Sigmoid colon (tissue), 7 donors: ENCODE data around the gene NKX2-3. TPM values are rescaled to one million over a fixed set of nuclear protein-coding genes. Genes with fewer than 3 reads are reported as not detected.

Experiments
- DNase-seq: peaks from one replicate; pipeline ENCODE4 v3.0.0-alpha.2; 2019
- H3K27ac ChIP-seq, 4 donors: fragments of 200-600 bp; sonication (generic); one replicate each; pipeline ENCODE4 v1.5.1; 2016 to 2019; ENCODE audit warnings: mild to moderate bottlenecking in 1 of 4
- H3K27me3 ChIP-seq, 3 donors: fragments of 200-600 bp; sonication (generic); one replicate each; pipeline ENCODE4 v1.5.1; 2019; ENCODE audit warnings: mild to moderate bottlenecking in 1 of 3
- H3K36me3 ChIP-seq, 4 donors: fragments of 200-600 bp; sonication (generic); one replicate each; pipeline ENCODE4 v1.5.1; 2016 to 2019
- H3K4me1 ChIP-seq, 4 donors: fragments of 200-600 bp; sonication (generic); one replicate each; pipeline ENCODE4 v1.5.1; 2017 to 2019
- H3K4me3 ChIP-seq, 4 donors: fragments of 200-600 bp; sonication (generic); one replicate each; pipeline ENCODE4 v1.5.1; 2017 to 2019; ENCODE audit warnings: mild to moderate bottlenecking in 2 of 4, moderate library complexity in 1 of 4
- H3K9me3 ChIP-seq, 4 donors: fragments of 200-600 bp in 3 of 4; sonication (generic) in 3 of 4; one replicate each; pipeline versions ENCODE4 v1.5.1 to v1.6.1; 2013 to 2019
- CTCF ChIP-seq, 4 experiments: fragments of 450-650 bp in 3 of 4; fragments of 200-600 bp in 1 of 4; IDR thresholded peaks; one replicate each; pipeline ENCODE4 v1.5.1; 2016 to 2019; ENCODE audit warnings: antibody characterized with exemption in 4 of 4, mild to moderate bottlenecking in 3 of 4, moderate library complexity in 2 of 4
- EP300 ChIP-seq, 4 donors: sonication (generic); formaldehyde crosslinking; IDR thresholded peaks; one replicate each; pipeline ENCODE4 v1.6.1; 2017; ENCODE audit warnings: antibody characterized with exemption in 4 of 4
- POLR2A ChIP-seq, 2 donors: fragments of 450-650 bp; IDR thresholded peaks; one replicate each; pipeline ENCODE4 v1.6.1; 2016; ENCODE audit warnings: antibody characterized with exemption in 2 of 2, mild to moderate bottlenecking in 2 of 2, moderate library complexity in 2 of 2
- POLR2AphosphoS5 ChIP-seq, 4 donors: sonication (generic); formaldehyde crosslinking; IDR thresholded peaks; one replicate each; pipeline ENCODE4 v1.6.1; 2017; ENCODE audit warnings: antibody characterized with exemption in 4 of 4
- WGBS, 2 donors: extraction: QIAGEN DNeasy Blood & Tissue Kit; methylation state at CpG; one replicate each; pipeline ENCODE4 v1.1.7; 2013; 5-methylcytosine and 5-hydroxymethylcytosine counted together
- intact Hi-C: fragments of 100-400 bp; cut with DNase I; formaldehyde crosslinking; loops from one replicate; pipeline ENCODE4 v1.15.1; 2023
- polyA plus RNA-seq, 3 donors: library from polyadenylated mRNA; stranded (reverse); fragments of 200-250 nt; gene quantifications; one replicate each; pipeline ENCODE4 v1.2.3, GENCODE V29; 2013
- total RNA-seq, 4 donors: library from RNA; depleted of rRNA; stranded (reverse); fragments of >200 nt; gene quantifications; one replicate each; pipeline ENCODE4 v1.1.0, GENCODE V29; 2016
- donor health status: healthy with polysubstance abuse.
- donor health status: Bipolar disorder and iron deficiency.
- donor health status: healthy.

The NKX2-3 gene
- total and polyA plus RNA-seq, 7 donors = 5.8 to 49.9 (median 32.4) TPM

GRCh38 chr10:99536338-99537085 lies 3.8 kb downstream of the NKX2-3 start:
- H3K27me3 ChIP-seq = peaks cover 0 to 15% (median 0%) of the 10 kb centered on the region in 3 donors
- WGBS, 2 donors = 2 to 11% methylated on average over 40 of the region's 40 CpGs
- H3K36me3 ChIP-seq = peaks cover 0 to 4% (median 0%) of the 10 kb centered on the region in 4 donors
- intact Hi-C loops = loop anchor here (5.0 kb wide), 1 partner anchor 104 kb away; the partner anchor contains the start of gene GOT1
- TF ChIP-seq POLR2AphosphoS5 (IDR thresholded peaks at IDR 0.05) (peak in 2 of 4 donors; percentile 52 to 70), EP300 (IDR thresholded peaks at IDR 0.05) (no peak), POLR2A (IDR thresholded peaks at IDR 0.05) (no peak), CTCF (IDR thresholded peaks at IDR 0.05) (no peak)
- peak overlapping the region in 3 of 4 donors; percentile 94 to 95 (median 94) for H3K27ac ChIP-seq
- peak overlapping the region; percentile 70 to 80 (median 78) for H3K4me3 ChIP-seq
- peaks cover 3 to 48% (median 25%) of the 10 kb centered on the region in 4 donors for H3K4me1 ChIP-seq
- DNase-seq = peak; percentile 78
- no peaks in the 10 kb centered on the region for H3K9me3 ChIP-seq

- peak; percentile 86 for DNase-seq
- H3K4me3 ChIP-seq = peak overlapping the region; percentile 70 to 80 (median 78)
- no peaks in the 10 kb centered on the region for H3K9me3 ChIP-seq
- TF ChIP-seq POLR2AphosphoS5 (IDR thresholded peaks at IDR 0.05) (peak in 2 of 4 donors; percentile 8 to 28), EP300 (IDR thresholded peaks at IDR 0.05) (no peak), POLR2A (IDR thresholded peaks at IDR 0.05) (no peak)
- whole genome bisulfite sequencing, 2 donors = 6 to 18% methylated on average over 64 of the region's 64 CpGs
- intact Hi-C loops = loop anchor here (5.0 kb wide), 1 partner anchor 105 kb away; the partner anchor contains the start of gene GOT1
- peaks cover 0 to 15% (median 0%) of the 10 kb centered on the region in 3 donors for H3K27me3 ChIP-seq
- H3K27ac ChIP-seq = peak overlapping the region in 3 of 4 donors; percentile 94 to 95 (median 94)
- peaks cover 3 to 40% (median 25%) of the 10 kb centered on the region in 4 donors for H3K4me1 ChIP-seq
- H3K36me3 ChIP-seq = peaks cover 0 to 4% (median 0%) of the 10 kb centered on the region in 4 donors
Measured at GRCh38 chr10:99537086-99537988, 4.6 kb downstream of the NKX2-3 start.

GRCh38 chr10:99537989-99538917 lies 5.5 kb downstream of the NKX2-3 start:
- Histone ChIP-seq H3K27me3 (peaks cover 0 to 15% (median 0%) of the 10 kb centered on the region in 3 donors), H3K36me3 (peaks cover 0 to 4% (median 0%) of the 10 kb centered on the region in 4 donors), H3K4me1 (peaks cover under 1 to 40% (median 25%) of the 10 kb centered on the region in 4 donors), H3K9me3 (no peaks in the 10 kb centered on the region), H3K27ac (peak overlapping the region in 3 of 4 donors; percentile 94 to 95 (median 94)), H3K4me3 (peak overlapping the region; percentile 70 to 80 (median 78))
- DNase-seq = no peak
- intact Hi-C loops = loop anchor here (5.0 kb wide), 1 partner anchor 106 kb away; the partner anchor contains the start of gene GOT1
- TF ChIP-seq CTCF (IDR thresholded peaks at IDR 0.05) = no peak
- TF ChIP-seq EP300 (IDR thresholded peaks at IDR 0.05) = no peak
- TF ChIP-seq POLR2A (IDR thresholded peaks at IDR 0.05) = no peak
- no peak for TF ChIP-seq POLR2AphosphoS5 (IDR thresholded peaks at IDR 0.05)
- 32 to 61% methylated on average over 10 of the region's 10 CpGs for WGBS, 2 donors

- no peak for DNase-seq
- intact Hi-C loops = loop anchor here (5.0 kb wide), 1 partner anchor 107 kb away; the partner anchor contains the start of gene GOT1
- no peak for TF ChIP-seq POLR2AphosphoS5 (IDR thresholded peaks at IDR 0.05)
- no peak for TF ChIP-seq EP300 (IDR thresholded peaks at IDR 0.05)
- no peak for TF ChIP-seq CTCF (IDR thresholded peaks at IDR 0.05)
- TF ChIP-seq POLR2A (IDR thresholded peaks at IDR 0.05) = no peak
- H3K27me3 ChIP-seq = peaks cover 0 to 12% (median 0%) of the 10 kb centered on the region in 3 donors
- H3K9me3 ChIP-seq = no peaks in the 10 kb centered on the region
- peak overlapping the region in 3 of 4 donors; percentile 94 to 95 (median 94) for H3K27ac ChIP-seq
- WGBS, 2 donors = 55 to 71% methylated on average over 6 of the region's 6 CpGs
- peaks cover 0 to 4% (median 0%) of the 10 kb centered on the region in 4 donors for H3K36me3 ChIP-seq
- peaks cover 0 to 40% (median 25%) of the 10 kb centered on the region in 4 donors for H3K4me1 ChIP-seq
- H3K4me3 ChIP-seq = no peak overlapping the region
Measured at GRCh38 chr10:99539120-99539519, 6.4 kb downstream of the NKX2-3 start.
